Thyroid gland (tissue), 4 donors: ENCODE measurements around the gene KRT86.

Experiments
- CTCF ChIP-seq, 6 experiments: fragments of 200-600 bp in 3 of 6; fragments of 450-650 bp in 3 of 6; sonication (generic) in 3 of 6; IDR thresholded peaks; one replicate each; pipeline ENCODE4 v1.5.1; 2016 to 2019; ENCODE audit warnings: antibody characterized with exemption in 6 of 6, mild to moderate bottlenecking in 2 of 6, inconsistent platforms in 1 of 6, moderate library complexity in 1 of 6
- POLR2A ChIP-seq, 2 donors: fragments of 450-650 bp; IDR thresholded peaks; one replicate each; pipeline ENCODE4 v1.6.1; 2017; ENCODE audit warnings: antibody characterized with exemption in 2 of 2, mild to moderate bottlenecking in 2 of 2, moderate library complexity in 1 of 2

GRCh38 chr12:52322069-52322468 is 47.6 kb downstream of the KRT86 start:
- TF ChIP-seq CTCF (IDR thresholded peaks at IDR 0.05) = no peak
- no peak for TF ChIP-seq POLR2A (IDR thresholded peaks at IDR 0.05)
